AG10803 (cell line): ENCODE data around the gene CLIP1.

ENCODE experiments used
- DNase-seq: peaks from one replicate; pipeline ENCODE4 v3.0.0; 2010; ENCODE audit warnings: low read depth
- H3K4me3 ChIP-seq: 2 replicates; pipeline ENCODE4 v1.5.1; 2011; ENCODE audit warnings: mild to moderate bottlenecking, low read length, control low read depth
- CTCF ChIP-seq: conservative IDR thresholded peaks from 2 replicates; pipeline ENCODE4 v1.5.1; 2011; ENCODE audit warnings: mild to moderate bottlenecking, low read length, control low read depth, inconsistent platforms

The CLIP1 gene

GRCh38 chr12:122243965-122244364 is 178.5 kb downstream of the CLIP1 start:
- TF ChIP-seq CTCF = no peak
- DNase-seq = no peak
- no peak overlapping the region for H3K4me3 ChIP-seq

- DNase-seq = no peak
- H3K4me3 ChIP-seq = no peak overlapping the region
- no peak for TF ChIP-seq CTCF
These were observed 183.6 kb downstream of the CLIP1 start for GRCh38 chr12:122238861-122239260.

- TF ChIP-seq CTCF = no peak
- no peak overlapping the region for H3K4me3 ChIP-seq
- no peak for DNase-seq
These were observed 186.7 kb downstream of the CLIP1 start for GRCh38 chr12:122235741-122236140.

DNA sequence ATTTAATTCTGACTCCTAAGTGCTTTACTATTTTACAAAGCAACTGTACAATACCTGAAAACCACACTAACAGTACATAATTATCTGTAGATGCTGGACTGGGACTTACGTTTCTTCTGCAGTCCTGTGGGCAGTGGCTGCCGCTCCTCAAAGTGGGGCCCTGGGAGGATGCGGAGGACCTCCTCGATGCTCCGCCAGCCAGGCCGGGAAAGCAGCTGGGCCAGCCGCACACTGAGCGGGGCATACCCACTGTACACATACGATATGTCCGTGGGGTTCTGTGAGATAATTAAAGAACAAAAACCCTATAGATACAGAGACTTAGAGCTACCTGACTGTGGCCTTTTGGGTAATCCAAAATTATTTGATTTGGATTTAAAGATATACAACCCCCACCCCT is 189.8 kb downstream of the CLIP1 start:
- H3K4me3 ChIP-seq = no peak overlapping the region
- no peak for DNase-seq
- no peak for TF ChIP-seq CTCF

DNA sequence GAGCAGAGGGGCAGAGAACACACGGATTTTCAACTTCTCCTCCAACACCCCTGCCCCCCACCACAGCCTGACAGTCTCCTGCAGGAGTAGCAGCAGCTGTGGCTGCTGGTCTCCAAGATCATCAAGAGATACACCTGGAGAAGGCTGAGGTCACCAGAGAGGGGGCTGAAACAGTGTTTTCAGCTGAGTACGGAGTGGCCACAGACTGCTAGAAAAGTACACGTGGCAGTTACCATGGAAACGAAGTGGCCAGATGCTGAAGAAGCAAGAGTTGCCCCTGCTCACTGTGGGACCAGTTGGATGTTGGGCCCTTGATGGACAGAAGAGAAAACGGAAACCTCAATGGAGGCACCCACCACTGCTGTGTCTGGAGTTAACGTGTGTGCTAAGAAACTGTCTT is 191.7 kb downstream of the CLIP1 start:
- DNase-seq = no peak
- TF ChIP-seq CTCF = no peak
- H3K4me3 ChIP-seq = no peak overlapping the region

GRCh38 chr12:122228092-122228491 is 194.4 kb downstream of the CLIP1 start:
- no peak overlapping the region for H3K4me3 ChIP-seq
- no peak for TF ChIP-seq CTCF
- no peak for DNase-seq

- no peak for DNase-seq
- TF ChIP-seq CTCF = no peak
- H3K4me3 ChIP-seq = no peak overlapping the region
These were observed 195.1 kb downstream of the CLIP1 start for GRCh38 chr12:122227341-122227740.
